A549 (cell line): ENCODE data around the gene CXCL17. TPM values are rescaled to one million over a fixed set of nuclear protein-coding genes. Genes with fewer than 3 reads are reported as not detected.

ENCODE experiments used
- BCL3 ChIP-seq: fragments of >200 bp; sonication (Bioruptor Twin); formaldehyde crosslinking; IDR thresholded peaks from 3 replicates; pipeline ENCODE4 v1.6.1; 2016
- CBX2 ChIP-seq: fragments of 200-600 bp; sonication (generic); IDR thresholded peaks from 2 replicates; pipeline ENCODE4 v1.6.1; 2016; ENCODE audit warnings: low read depth, mild to moderate bottlenecking, borderline replicate concordance
- CBX8 ChIP-seq: fragments of 200-600 bp; sonication (generic); IDR thresholded peaks from 2 replicates; pipeline ENCODE4 v1.6.1; 2016
- CTCF ChIP-seq: fragments of >200 bp; sonication (Bioruptor Twin); formaldehyde crosslinking; IDR thresholded peaks from 3 replicates; pipeline ENCODE4 v1.5.1; 2016
- E2F6 ChIP-seq: IDR thresholded peaks from 2 replicates; pipeline ENCODE4 v1.6.1; 2012; ENCODE audit warnings: low read depth, borderline replicate concordance
- FOSB ChIP-seq: fragments of 250-450 bp; sonication (Bioruptor Pico); IDR thresholded peaks from 2 replicates; pipeline ENCODE4 v1.5.0; 2020; ENCODE audit warnings: mild to moderate bottlenecking, moderate library complexity
- FOSL2 ChIP-seq, 2 experiments: fragments of 450-650 bp in 1 of 2; fragments of >200 bp in 1 of 2; sonication (Bioruptor Twin) in 1 of 2; formaldehyde crosslinking; IDR thresholded peaks; 2 replicates each; pipeline versions ENCODE4 v1.5.0 to v1.6.1; 2016 to 2020; ENCODE audit warnings: mild to moderate bottlenecking in 1 of 2, moderate library complexity in 1 of 2
- HDAC2 ChIP-seq: fragments of 200-600 bp; sonication (generic); IDR thresholded peaks from 2 replicates; pipeline ENCODE4 v1.6.1; 2016
- HES2 ChIP-seq: fragments of >200 bp; sonication (Bioruptor Twin); formaldehyde crosslinking; IDR thresholded peaks from 2 replicates; pipeline ENCODE4 v1.6.1; 2016
- HMGXB4 ChIP-seq: fragments of 250-450 bp; sonication (Bioruptor Pico); IDR thresholded peaks from 2 replicates; pipeline ENCODE4 v1.5.0; 2021; ENCODE audit warnings: mild to moderate bottlenecking, moderate library complexity, borderline replicate concordance
- HOXA7 ChIP-seq: fragments of 250-450 bp; sonication (Bioruptor Pico); IDR thresholded peaks from 2 replicates; pipeline ENCODE4 v1.5.0; 2020; ENCODE audit warnings: mild to moderate bottlenecking, moderate library complexity
- HOXB13 ChIP-seq: fragments of 250-450 bp; sonication (Bioruptor Pico); IDR thresholded peaks from 2 replicates; pipeline ENCODE4 v1.5.0; 2020; ENCODE audit warnings: low read depth, mild to moderate bottlenecking, moderate library complexity
- JUN ChIP-seq, 2 experiments: fragments of >200 bp; sonication (Bioruptor Twin); formaldehyde crosslinking; IDR thresholded peaks; 2 replicates in 1 of 2; 3 replicates in 1 of 2; pipeline ENCODE4 v1.6.1; 2016 to 2017
- JUNB ChIP-seq: fragments of >200 bp; sonication (Bioruptor Twin); formaldehyde crosslinking; IDR thresholded peaks from 2 replicates; pipeline ENCODE4 v1.6.1; 2016
- MAX ChIP-seq: IDR thresholded peaks from 2 replicates; pipeline ENCODE4 v1.6.1; 2012
- MAZ ChIP-seq: fragments of 150-350 bp; IDR thresholded peaks from 2 replicates; pipeline ENCODE4 v1.6.1; 2014; ENCODE audit warnings: antibody characterized with exemption, low read depth, low read length, borderline replicate concordance
- MYC ChIP-seq: IDR thresholded peaks from 2 replicates; pipeline ENCODE4 v1.6.1; 2012; ENCODE audit warnings: mild to moderate bottlenecking, inconsistent platforms, low read length, improper control_type of control experiment, borderline replicate concordance
- PHF8 ChIP-seq: fragments of 200-600 bp; sonication (generic); IDR thresholded peaks from 2 replicates; pipeline ENCODE4 v1.6.1; 2016; ENCODE audit warnings: low read depth, mild to moderate bottlenecking, antibody characterized with exemption, moderate library complexity, borderline replicate concordance
- RARB ChIP-seq: fragments of 250-450 bp; sonication (Bioruptor Pico); IDR thresholded peaks from 2 replicates; pipeline ENCODE4 v1.8.0; 2021; ENCODE audit warnings: mild to moderate bottlenecking, moderate library complexity
- RCOR1 ChIP-seq: fragments of 150-350 bp; IDR thresholded peaks from 2 replicates; pipeline ENCODE4 v1.6.1; 2014; ENCODE audit warnings: antibody characterized with exemption, low read length, low read depth
- RFX5 ChIP-seq: fragments of 450-650 bp; IDR thresholded peaks from 2 replicates; pipeline ENCODE4 v1.7.1; 2014; ENCODE audit warnings: antibody characterized with exemption, mild to moderate bottlenecking, moderate library complexity
- SMC3 ChIP-seq: fragments of >200 bp; sonication (Bioruptor Twin); formaldehyde crosslinking; IDR thresholded peaks from 3 replicates; pipeline ENCODE4 v1.6.1; 2018; ENCODE audit warnings: inconsistent platforms
- TP53 ChIP-seq: fragments of 250-450 bp; sonication (Bioruptor Pico); IDR thresholded peaks from 2 replicates; pipeline ENCODE4 v1.5.0; 2021; ENCODE audit warnings: mild to moderate bottlenecking, moderate library complexity
- USF2 ChIP-seq: fragments of 450-650 bp; IDR thresholded peaks from 2 replicates; pipeline ENCODE4 v1.6.1; 2014; ENCODE audit warnings: antibody characterized with exemption
- ZFP36 ChIP-seq: fragments of 450-650 bp; IDR thresholded peaks from 2 replicates; pipeline ENCODE4 v1.6.1; 2014; ENCODE audit warnings: borderline replicate concordance; ENCODE audit not compliant: partially characterized antibody
- ZNF302 ChIP-seq: fragments of 250-450 bp; sonication (Bioruptor Pico); IDR thresholded peaks from 2 replicates; pipeline ENCODE4 v1.9.0; 2021; ENCODE audit warnings: inconsistent platforms, mild to moderate bottlenecking, moderate library complexity
- polyA plus RNA-seq, 4 experiments: library from polyadenylated mRNA; depleted of rRNA in 3 of 4; stranded (reverse); fragments of >200 nt; fragmentation: RNase III in 1 of 4; extraction: RNeasy Plus Mini Kit Qiagen cat#74134 plus additional on column Dnase treatment in 1 of 4; gene quantifications; 2 replicates in 3 of 4; 3 replicates in 1 of 4; pipeline ENCODE4 v1.2.3, GENCODE V29; 2011 to 2017

CXCL17 gene
- polyA plus RNA-seq, 2 of the 4 experiments (the other 2 are of a cell fraction): 0.14 TPM; not detected in 1

GRCh38 chr19:42396381-42397262 lies 46.1 kb downstream of the CXCL17 start (continued):
- peak; percentile 22; the same call in 1 of the 2 replicates for TF ChIP-seq HMGXB4 (CRISPR knock-in tag)
- no peak for TF ChIP-seq CBX2
- TF ChIP-seq RCOR1: no peak
- TF ChIP-seq BCL3: peak; percentile 88
- no peak for TF ChIP-seq USF2
- no peak for TF ChIP-seq SMC3
- TF ChIP-seq JUNB: no peak
- TF ChIP-seq HOXA7 (CRISPR knock-in tag): peak; percentile 39; the same call in 1 of the 2 replicates
- TF ChIP-seq RFX5: peak; percentile 88
- TF ChIP-seq MAZ: no peak
- TF ChIP-seq CBX8: no peak
- TF ChIP-seq RARB: no peak
- no peak for TF ChIP-seq HES2
- peak; percentile 59 for TF ChIP-seq E2F6
- TF ChIP-seq MYC: peak; percentile 62; the same call in 1 of the 2 replicates
- TF ChIP-seq CTCF: no peak
- TF ChIP-seq JUN (IDR thresholded peaks at IDR 0.05): peak; percentile 80 to 88
- no peak for TF ChIP-seq FOSL2 (IDR thresholded peaks at IDR 0.05)
- peak; percentile 13; the same call in 1 of the 2 replicates for TF ChIP-seq FOSL2 (CRISPR knock-in tag; IDR thresholded peaks at IDR 0.05)
- no peak for TF ChIP-seq HDAC2
- no peak for TF ChIP-seq FOSB (CRISPR knock-in tag)
- no peak; the same call in 1 of the 2 replicates for TF ChIP-seq TP53
- TF ChIP-seq PHF8: peak; percentile 80
- no peak for TF ChIP-seq ZNF302 (CRISPR knock-in tag)
- peak; percentile 84 for TF ChIP-seq MAX
- TF ChIP-seq HOXB13 (CRISPR knock-in tag): peak; percentile 63; the same call in 1 of the 2 replicates
- TF ChIP-seq ZFP36: no peak
